Measurements from ENCODE around the gene ABCD2.

DNA sequence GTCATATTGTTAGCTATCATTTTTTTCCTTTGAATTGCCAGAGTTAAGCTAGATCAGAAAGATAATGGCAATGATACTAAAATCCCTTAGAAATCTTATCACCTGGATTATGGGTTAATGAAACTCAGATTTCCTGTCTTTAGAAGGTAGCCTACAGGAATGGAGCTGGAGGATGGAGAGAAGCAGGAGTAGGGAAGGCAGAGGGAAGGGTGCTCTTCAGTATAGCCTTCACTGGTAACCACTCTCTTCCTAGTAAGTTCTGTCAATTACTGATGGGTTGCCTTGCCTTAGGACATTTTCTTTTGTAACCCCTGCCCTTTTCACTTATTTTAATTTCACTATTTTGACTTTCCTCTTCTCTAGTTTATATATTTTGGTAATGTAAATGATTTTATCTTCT is 27.8 kb upstream of the ABCD2 start:
- TF ChIP-seq, protein P1, sequence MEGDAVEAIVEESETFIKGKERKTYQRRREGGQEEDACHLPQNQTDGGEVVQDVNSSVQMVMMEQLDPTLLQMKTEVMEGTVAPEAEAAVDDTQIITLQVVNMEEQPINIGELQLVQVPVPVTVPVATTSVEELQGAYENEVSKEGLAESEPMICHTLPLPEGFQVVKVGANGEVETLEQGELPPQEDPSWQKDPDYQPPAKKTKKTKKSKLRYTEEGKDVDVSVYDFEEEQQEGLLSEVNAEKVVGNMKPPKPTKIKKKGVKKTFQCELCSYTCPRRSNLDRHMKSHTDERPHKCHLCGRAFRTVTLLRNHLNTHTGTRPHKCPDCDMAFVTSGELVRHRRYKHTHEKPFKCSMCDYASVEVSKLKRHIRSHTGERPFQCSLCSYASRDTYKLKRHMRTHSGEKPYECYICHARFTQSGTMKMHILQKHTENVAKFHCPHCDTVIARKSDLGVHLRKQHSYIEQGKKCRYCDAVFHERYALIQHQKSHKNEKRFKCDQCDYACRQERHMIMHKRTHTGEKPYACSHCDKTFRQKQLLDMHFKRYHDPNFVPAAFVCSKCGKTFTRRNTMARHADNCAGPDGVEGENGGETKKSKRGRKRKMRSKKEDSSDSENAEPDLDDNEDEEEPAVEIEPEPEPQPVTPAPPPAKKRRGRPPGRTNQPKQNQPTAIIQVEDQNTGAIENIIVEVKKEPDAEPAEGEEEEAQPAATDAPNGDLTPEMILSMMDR (conservative IDR thresholded peaks at IDR 0.05; ENCODE audit: low read depth, low read length) = no peak
- TF ChIP-seq EZH2 (IDR thresholded peaks at IDR 0.05; ENCODE audit: low read length, unreplicated experiment) (no peak), EZH2phosphoT487 (IDR thresholded peaks at IDR 0.05; ENCODE audit: borderline replicate concordance, low read length) (no peak)
